Lung (tissue), 12 donors: Measurements from ENCODE around the gene EMILIN3. TPM values are rescaled to one million over a fixed set of nuclear protein-coding genes. Genes with fewer than 3 reads are reported as not detected.

Experiments
- ATAC-seq: fragments of 200-7000 bp; cut with Tn5 transposase; one replicate; pipeline ENCODE4 v1.9.1; 2020; ENCODE audit warnings: moderate number of reproducible peaks; ENCODE audit not compliant: insufficient read depth, low FRiP score
- DNase-seq, 3 donors: peaks; one replicate each; pipeline ENCODE4 v3.0.0-alpha.2; 2013 to 2017
- H3K27ac ChIP-seq, 2 donors: one replicate each; pipeline ENCODE4 v1.5.1; 2013; ENCODE audit warnings: mild to moderate bottlenecking in 2 of 2, moderate library complexity in 2 of 2, control low read depth in 1 of 2, inconsistent platforms in 1 of 2, low read depth in 1 of 2, low read length in 1 of 2
- H3K27me3 ChIP-seq, 3 donors: one replicate each; pipeline ENCODE4 v1.5.1; 2013; ENCODE audit warnings: low read length in 2 of 3; ENCODE audit not compliant: control insufficient read depth in 3 of 3, insufficient read depth in 3 of 3
- H3K36me3 ChIP-seq, 4 donors: one replicate each; pipeline ENCODE4 v1.5.1; 2013; ENCODE audit warnings: low read length in 4 of 4, mild to moderate bottlenecking in 1 of 4, moderate library complexity in 1 of 4; ENCODE audit not compliant: control insufficient read depth in 4 of 4, insufficient read depth in 4 of 4
- H3K4me1 ChIP-seq, 5 donors: one replicate each; pipeline ENCODE4 v1.5.1; 2013; ENCODE audit warnings: low read length in 5 of 5, mild to moderate bottlenecking in 2 of 5, moderate library complexity in 1 of 5; ENCODE audit not compliant: control insufficient read depth in 5 of 5, insufficient read depth in 5 of 5
- H3K4me3 ChIP-seq: one replicate; pipeline ENCODE4 v1.5.1; 2013; ENCODE audit warnings: mild to moderate bottlenecking, control low read depth, moderate library complexity
- H3K9ac ChIP-seq, 2 donors: one replicate each; pipeline ENCODE4 v1.5.1; 2013; ENCODE audit warnings: low read length in 2 of 2, control low read depth in 1 of 2; ENCODE audit not compliant: insufficient read depth in 1 of 2
- H3K9me3 ChIP-seq, 4 donors: one replicate each; pipeline ENCODE4 v1.5.1; 2013; ENCODE audit warnings: low read length in 3 of 4, mild to moderate bottlenecking in 1 of 4, moderate library complexity in 1 of 4; ENCODE audit not compliant: control insufficient read depth in 4 of 4, insufficient read depth in 3 of 4
- WGBS, 2 donors: extraction: QIAGEN DNeasy Blood & Tissue Kit; methylation state at CpG; one replicate each; pipeline ENCODE4 v1.1.7; 2013; 5-methylcytosine and 5-hydroxymethylcytosine counted together
- polyA plus RNA-seq, 2 donors: library from polyadenylated mRNA; stranded (reverse); fragments of 200-250 nt; gene quantifications; one replicate each; pipeline ENCODE4 v1.2.1, GENCODE V29; 2013
- total RNA-seq, 2 donors: library from RNA; depleted of rRNA in 1 of 2; stranded (reverse); fragments of >200 nt in 1 of 2; gene quantifications; one replicate each; pipeline ENCODE4 v1.2.1, GENCODE V29; 2014 to 2021
- TF ChIP-seq, protein P1 (sequence below): IDR thresholded peaks from 2 replicates; pipeline ENCODE4 v1.5.1; 2012; ENCODE audit warnings: mild to moderate bottlenecking; ENCODE audit errors: control extremely low read depth, extremely low read depth
- donor health status: control.
- donor health status: control.
- donor health status: Bipolar disorder and iron deficiency.
- donor health status: healthy.
- donor health status: DM: yes; HTN: yes; CAD: no.

EMILIN3 gene
- total and polyA plus RNA-seq, 4 donors: 0.06 to 1.7 (median 0.29) TPM

DNA sequence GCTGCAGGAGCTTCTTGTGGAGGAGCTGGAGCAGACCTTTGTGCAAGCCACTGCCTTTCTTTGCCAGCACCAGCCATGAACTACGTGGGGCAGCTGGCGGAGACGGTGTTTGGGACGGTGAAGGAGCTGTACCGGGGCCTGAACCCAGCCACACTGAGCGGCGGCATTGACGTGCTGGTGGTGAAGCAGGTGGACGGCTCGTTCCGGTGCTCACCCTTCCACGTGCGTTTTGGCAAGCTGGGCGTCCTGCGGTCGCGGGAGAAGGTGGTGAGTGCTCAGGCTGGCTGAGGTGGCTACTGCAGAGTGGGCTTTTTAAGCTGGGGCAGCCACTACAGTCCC lies 20.9 kb downstream of the EMILIN3 start:
- no peak for ATAC-seq
- TF ChIP-seq, protein P1, sequence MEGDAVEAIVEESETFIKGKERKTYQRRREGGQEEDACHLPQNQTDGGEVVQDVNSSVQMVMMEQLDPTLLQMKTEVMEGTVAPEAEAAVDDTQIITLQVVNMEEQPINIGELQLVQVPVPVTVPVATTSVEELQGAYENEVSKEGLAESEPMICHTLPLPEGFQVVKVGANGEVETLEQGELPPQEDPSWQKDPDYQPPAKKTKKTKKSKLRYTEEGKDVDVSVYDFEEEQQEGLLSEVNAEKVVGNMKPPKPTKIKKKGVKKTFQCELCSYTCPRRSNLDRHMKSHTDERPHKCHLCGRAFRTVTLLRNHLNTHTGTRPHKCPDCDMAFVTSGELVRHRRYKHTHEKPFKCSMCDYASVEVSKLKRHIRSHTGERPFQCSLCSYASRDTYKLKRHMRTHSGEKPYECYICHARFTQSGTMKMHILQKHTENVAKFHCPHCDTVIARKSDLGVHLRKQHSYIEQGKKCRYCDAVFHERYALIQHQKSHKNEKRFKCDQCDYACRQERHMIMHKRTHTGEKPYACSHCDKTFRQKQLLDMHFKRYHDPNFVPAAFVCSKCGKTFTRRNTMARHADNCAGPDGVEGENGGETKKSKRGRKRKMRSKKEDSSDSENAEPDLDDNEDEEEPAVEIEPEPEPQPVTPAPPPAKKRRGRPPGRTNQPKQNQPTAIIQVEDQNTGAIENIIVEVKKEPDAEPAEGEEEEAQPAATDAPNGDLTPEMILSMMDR: no peak
- H3K9ac ChIP-seq: no peak overlapping the region
- H3K4me3 ChIP-seq: no peak overlapping the region
- peaks cover 0 to 10% (median 0%) of the 10 kb centered on the region in 4 donors for H3K36me3 ChIP-seq
- no peaks in the 10 kb centered on the region for H3K27me3 ChIP-seq
- H3K4me1 ChIP-seq: peaks cover 0 to 18% (median 2%) of the 10 kb centered on the region in 5 donors
- WGBS, 2 donors: 91 to 93% methylated on average over 17 of the region's 17 CpGs
- H3K27ac ChIP-seq: no peak overlapping the region
- no peak for DNase-seq
- H3K9me3 ChIP-seq: peaks cover 0 to 1% (median 0%) of the 10 kb centered on the region in 4 donors

DNA sequence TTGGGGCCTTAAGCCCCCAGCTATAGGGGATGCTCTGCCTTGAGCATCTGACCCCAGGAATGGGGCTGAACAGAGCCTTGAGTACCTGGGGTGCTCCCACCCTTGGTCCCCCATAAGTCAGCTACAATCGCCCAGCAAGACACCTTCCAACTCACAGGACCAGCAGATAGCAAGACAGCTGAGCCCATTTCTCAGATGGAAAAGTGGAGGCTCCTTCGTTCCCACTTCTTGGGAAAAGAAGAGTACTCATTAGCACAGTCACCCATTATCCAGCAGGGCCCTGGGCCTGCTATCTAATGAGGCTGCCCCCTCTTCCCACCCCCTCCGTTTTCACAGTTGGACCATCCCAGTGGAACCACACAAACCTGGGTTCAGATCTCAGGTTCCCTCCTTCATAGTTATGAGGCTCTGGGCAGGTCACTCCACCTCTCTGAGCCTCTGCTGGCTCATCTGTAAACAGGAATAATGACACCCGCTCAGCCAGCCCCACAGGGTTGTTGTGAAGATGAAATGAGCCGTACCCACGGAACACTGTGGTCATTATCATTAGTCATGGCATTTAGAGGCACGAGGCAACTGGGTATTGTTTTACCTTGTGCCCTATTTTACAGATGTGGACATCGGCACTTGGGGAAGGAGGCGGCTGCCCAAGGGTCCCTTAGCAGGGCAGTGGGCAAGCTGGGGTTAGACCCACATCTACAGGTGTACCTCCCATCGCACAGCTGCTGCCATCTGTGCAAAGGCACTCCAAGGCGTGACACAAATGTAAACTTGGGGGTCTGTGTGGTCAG lies 21.5 kb downstream of the EMILIN3 start:
- TF ChIP-seq, protein P1: no peak
- peaks cover 0 to 1% (median 0%) of the 10 kb centered on the region in 4 donors for H3K9me3 ChIP-seq
- no peak for DNase-seq

DNA sequence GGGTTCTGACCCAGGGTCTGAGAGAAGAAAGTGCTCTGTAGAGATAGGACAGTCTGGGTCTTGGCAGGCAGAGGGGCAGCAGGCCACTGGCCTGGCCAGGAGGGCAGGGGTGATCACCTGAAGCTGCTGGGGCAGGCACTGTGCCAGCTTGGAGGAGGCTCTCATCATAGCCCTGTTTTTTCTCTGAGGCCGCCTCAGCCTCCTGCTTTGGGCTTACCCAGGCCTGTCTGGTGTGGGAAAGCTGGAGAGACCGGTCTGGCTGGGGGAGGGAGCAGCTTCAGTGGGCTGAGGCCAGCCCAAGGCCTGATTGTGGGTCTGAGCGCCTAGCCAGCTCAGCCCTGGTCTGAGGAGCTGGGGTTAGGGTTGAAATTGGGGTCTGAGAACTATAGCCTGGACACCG lies 22.1 kb downstream of the EMILIN3 start:
- TF ChIP-seq, protein P1: no peak
- 87 to 93% methylated on average over 4 of the region's 4 CpGs for WGBS, 2 donors
- DNase-seq: peak in 1 of 3 donors; percentile 29
- Histone ChIP-seq H3K27me3 (no peaks in the 10 kb centered on the region), H3K4me1 (peaks cover 0 to 22% (median 0%) of the 10 kb centered on the region in 5 donors), H3K9ac (no peak overlapping the region), H3K27ac (no peak overlapping the region), H3K4me3 (no peak overlapping the region), H3K36me3 (peaks cover 0 to 4% (median 0%) of the 10 kb centered on the region in 4 donors), H3K9me3 (peaks cover 0 to 1% (median 0%) of the 10 kb centered on the region in 4 donors)
- no peak for ATAC-seq

More for the DNA sequence above, 21.5 kb downstream of the EMILIN3 start:
- Histone ChIP-seq H3K36me3 (peaks cover 0 to 7% (median 0%) of the 10 kb centered on the region in 4 donors), H3K4me1 (peaks cover 0 to 18% (median 0%) of the 10 kb centered on the region in 5 donors), H3K9ac (no peak overlapping the region), H3K27ac (no peak overlapping the region), H3K27me3 (no peaks in the 10 kb centered on the region), H3K4me3 (no peak overlapping the region)
- no peak for ATAC-seq
- 91 to 92% methylated on average over 11 of the region's 11 CpGs for WGBS, 2 donors
